ENCODE measurements around the gene DUSP7.

Gene DUSP7

GRCh38 chr3:52013802-52014598 is 42.4 kb downstream of the DUSP7 start:
- no peak for DNase-seq (ENCODE audit: low read depth in 3 of 3, low spot score in 1 of 3)

GRCh38 chr3:52012699-52013098 is 43.7 kb downstream of the DUSP7 start:
- no peak for DNase-seq (ENCODE audit: low read depth in 3 of 3, low spot score in 1 of 3)

DNA sequence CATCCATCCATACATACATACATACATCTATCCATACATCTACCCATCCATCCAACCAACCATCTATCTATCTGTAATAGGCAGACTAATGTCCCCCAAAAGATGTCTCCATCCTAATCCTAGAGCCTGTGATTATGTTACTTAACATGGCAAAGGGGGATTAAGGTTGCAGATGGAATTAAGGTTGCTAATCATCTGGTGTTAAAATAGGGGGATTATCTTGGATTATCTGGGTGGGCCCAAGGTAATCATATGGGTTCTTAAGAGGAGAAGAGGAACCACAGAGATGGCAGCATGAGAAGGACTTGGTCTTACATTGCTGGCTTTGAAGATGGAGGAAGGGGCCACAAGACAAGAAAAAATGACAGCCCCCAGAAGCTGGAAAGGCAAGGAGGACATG is 45.9 kb downstream of the DUSP7 start:
- no peak for DNase-seq (ENCODE audit: low read depth in 3 of 3, low spot score in 1 of 3)

DNA sequence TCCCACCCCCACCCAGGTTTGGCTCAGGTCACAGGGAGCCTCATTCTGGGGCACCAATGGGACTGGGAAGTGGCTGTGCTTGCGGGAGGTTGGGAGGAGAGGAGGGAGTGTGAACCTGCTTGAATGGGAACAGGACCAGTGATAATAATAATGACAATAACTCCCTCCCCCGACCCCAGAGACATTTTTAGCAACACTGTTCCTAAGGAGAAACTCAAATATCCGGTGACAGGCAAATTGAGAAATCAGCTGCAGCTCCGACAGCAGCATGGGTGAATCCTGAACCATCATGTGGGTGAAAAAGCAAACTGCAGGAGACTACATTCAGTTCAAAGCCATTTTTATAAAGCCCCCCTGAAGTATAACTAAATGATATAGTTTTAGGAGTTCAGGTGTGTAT is 49.1 kb downstream of the DUSP7 start:
- DNase-seq (ENCODE audit: low read depth in 3 of 3, low spot score in 1 of 3): no peak

GRCh38 chr3:52006820-52007133 is 49.6 kb downstream of the DUSP7 start:
- no peak for DNase-seq (ENCODE audit: low read depth in 3 of 3, low spot score in 1 of 3)

- DNase-seq (ENCODE audit: low read depth in 3 of 3, low spot score in 1 of 3): no peak
These were observed 50.2 kb downstream of the DUSP7 start for GRCh38 chr3:52006017-52006819.

- no peak for DNase-seq (ENCODE audit: low read depth in 3 of 3, low spot score in 1 of 3)
These were observed 50.8 kb downstream of the DUSP7 start for GRCh38 chr3:52005571-52005986.

GRCh38 chr3:52004906-52005395 is 51.4 kb downstream of the DUSP7 start:
- DNase-seq (ENCODE audit: low read depth in 3 of 3, low spot score in 1 of 3): no peak

- no peak for DNase-seq (ENCODE audit: low read depth in 3 of 3, low spot score in 1 of 3)
These were observed 52.1 kb downstream of the DUSP7 start for GRCh38 chr3:52004163-52004787.

DNA sequence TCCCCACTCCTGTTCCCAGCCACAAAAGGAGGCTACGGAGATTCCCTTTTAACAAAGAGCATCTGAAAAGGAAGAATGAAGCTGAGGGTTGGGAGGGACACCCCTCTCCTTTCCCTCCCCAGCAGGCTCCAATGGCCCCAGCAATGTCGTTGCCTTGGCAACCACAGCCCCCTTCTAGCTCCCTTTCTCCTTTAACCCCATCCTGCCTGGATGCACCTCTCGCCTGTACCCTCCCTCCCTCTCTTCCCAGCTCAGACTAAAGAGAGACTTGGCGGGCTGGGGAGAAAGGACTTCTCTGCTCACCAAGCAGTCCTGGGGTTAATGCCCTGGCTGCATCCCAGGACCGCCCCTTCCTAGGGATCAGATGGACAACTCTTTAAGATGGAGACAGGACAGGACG is 53.6 kb downstream of the DUSP7 start:
- no peak for DNase-seq (ENCODE audit: low read depth in 3 of 3, low spot score in 1 of 3)

DNA sequence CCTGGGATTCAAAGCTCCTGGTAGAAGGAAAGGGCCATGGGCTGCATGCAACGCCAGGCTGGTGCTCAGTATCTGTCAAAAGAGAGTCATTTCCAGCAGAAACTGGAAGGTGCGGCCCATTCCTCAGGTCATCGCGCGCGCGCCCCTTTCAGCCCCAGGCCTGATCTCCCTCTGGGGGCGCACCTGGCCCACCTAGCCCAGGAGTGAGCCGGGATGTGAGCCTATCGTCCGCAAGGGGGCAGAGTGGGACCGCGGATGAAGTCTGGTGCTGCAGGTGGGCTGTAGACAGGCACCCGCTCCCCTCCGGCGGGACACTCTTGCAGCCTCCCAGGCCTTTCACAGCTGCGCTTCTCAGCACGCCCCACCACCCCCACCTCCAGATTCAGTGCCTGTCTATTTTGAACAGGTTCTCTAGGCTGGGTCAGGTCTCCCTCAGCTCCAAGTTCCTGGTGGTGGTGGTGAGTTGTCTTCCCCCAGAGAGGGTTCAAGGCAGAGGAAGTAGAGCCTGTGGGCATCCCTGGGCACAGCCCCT is 54.9 kb downstream of the DUSP7 start:
- peak; percentile 57 to 75 (median 68) for DNase-seq (ENCODE audit: low read depth in 3 of 3, low spot score in 1 of 3)

DNA sequence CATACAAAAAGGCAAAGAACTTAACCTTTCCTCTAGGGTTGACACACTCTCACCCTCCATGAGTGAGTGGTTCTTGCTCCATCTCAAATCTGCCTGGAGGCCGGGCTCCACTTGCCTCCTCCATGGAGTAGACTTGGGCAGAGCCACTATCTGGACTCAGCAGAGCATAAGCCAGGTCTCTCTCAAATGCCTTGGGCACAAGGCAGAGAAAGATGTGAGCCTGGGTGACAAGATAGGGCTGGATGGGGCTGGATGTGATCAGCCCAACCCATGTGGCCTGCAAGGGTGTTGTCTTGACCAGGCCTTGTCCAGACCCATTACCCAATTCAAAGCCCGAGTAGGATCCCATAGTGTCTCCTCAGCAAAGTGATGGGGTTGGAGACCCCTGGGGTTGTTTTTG is 56.5 kb downstream of the DUSP7 start:
- no peak for DNase-seq (ENCODE audit: low read depth in 3 of 3, low spot score in 1 of 3)

Measured in stimulated activated CD4-positive, alpha-beta T cell treated with anti-CD3 and anti-CD28 coated beads, TNF-alpha, amount 100 ng/mL, for 1 hour (primary cell).